SU-DHL-6 (cell line): ENCODE measurements around the gene AKAP6.

Source experiments
- H2AFZ ChIP-seq: fragments of 200-600 bp; sonication (generic); 2 replicates; pipeline ENCODE4 v1.6.1; 2014; ENCODE audit warnings: low read depth, mild to moderate bottlenecking, moderate library complexity, mixed read lengths, antibody characterized with exemption, low read length; ENCODE audit not compliant: severe bottlenecking
- H3F3A ChIP-seq: fragments of 200-600 bp; shearing (Covaris generic); 2 replicates; pipeline ENCODE4 v1.6.0; 2016; ENCODE audit warnings: antibody characterized with exemption, mild to moderate bottlenecking; ENCODE audit not compliant: insufficient read depth
- H3K27ac ChIP-seq: fragments of 200-600 bp; sonication (generic); 2 replicates; pipeline ENCODE4 v1.5.1; 2016; ENCODE audit warnings: low read depth, mild to moderate bottlenecking, low read length, moderate library complexity, mixed read lengths
- H3K27me3 ChIP-seq: fragments of 200-600 bp; sonication (generic), shearing (Covaris generic); 2 replicates; pipeline ENCODE4 v1.6.0; 2014; ENCODE audit warnings: mild to moderate bottlenecking, low read length
- H3K36me3 ChIP-seq: fragments of 200-600 bp; sonication (generic); 2 replicates; pipeline ENCODE4 v1.6.1; 2014; ENCODE audit warnings: mild to moderate bottlenecking, low read length, mixed read lengths
- H3K4me2 ChIP-seq: fragments of 300-600, 200-600 bp; shearing (Covaris generic), sonication (generic); 2 replicates; pipeline ENCODE4 v1.6.0; 2014; ENCODE audit warnings: low read length, low read depth, mild to moderate bottlenecking; ENCODE audit not compliant: poor library complexity, severe bottlenecking
- H3K4me3 ChIP-seq: fragments of 200-600 bp; sonication (generic); 2 replicates; pipeline ENCODE4 v1.5.1; 2014; ENCODE audit warnings: antibody characterized with exemption, low read length, mild to moderate bottlenecking, mixed read lengths; ENCODE audit not compliant: insufficient read depth, poor library complexity, severe bottlenecking
- H3K79me2 ChIP-seq: fragments of 200-600 bp; sonication (generic); 2 replicates; pipeline ENCODE4 v1.6.1; 2014; ENCODE audit warnings: mild to moderate bottlenecking, low read length, moderate library complexity; ENCODE audit not compliant: insufficient read depth
- H3K9ac ChIP-seq: fragments of 200-600 bp; sonication (generic); 2 replicates; pipeline ENCODE4 v1.7.0; 2014; ENCODE audit warnings: mild to moderate bottlenecking, low read length
- H3K9me2 ChIP-seq: fragments of 200-600 bp; sonication (generic); replicated peaks from 2 replicates; pipeline ENCODE4 v1.6.1; 2014; ENCODE audit warnings: low read length; ENCODE audit not compliant: insufficient read depth
- H3K9me3 ChIP-seq: fragments of 200-600 bp; sonication (generic); 2 replicates; pipeline ENCODE4 v1.6.1; 2014; ENCODE audit warnings: low read length, mixed read lengths; ENCODE audit not compliant: insufficient read depth
- H4K20me1 ChIP-seq: fragments of 200-600 bp; sonication (generic); 2 replicates; pipeline ENCODE4 v1.6.1; 2014; ENCODE audit warnings: low read depth, mild to moderate bottlenecking, antibody characterized with exemption, low read length, moderate library complexity, mixed read lengths
- CTCF ChIP-seq: fragments of 200-600 bp; sonication (generic); IDR thresholded peaks from one replicate; pipeline ENCODE4 v1.5.1; 2017; ENCODE audit warnings: antibody characterized with exemption, mild to moderate bottlenecking, low read length, moderate library complexity; ENCODE audit not compliant: insufficient read depth, poor library complexity, severe bottlenecking
- EZH2phosphoT487 ChIP-seq: fragments of 200-600 bp; sonication (generic), shearing (Covaris generic); conservative IDR thresholded peaks from 2 replicates; pipeline ENCODE4 v1.6.1; 2018; ENCODE audit warnings: mild to moderate bottlenecking, antibody characterized with exemption, low read length, moderate library complexity, mixed read lengths

The AKAP6 gene

DNA sequence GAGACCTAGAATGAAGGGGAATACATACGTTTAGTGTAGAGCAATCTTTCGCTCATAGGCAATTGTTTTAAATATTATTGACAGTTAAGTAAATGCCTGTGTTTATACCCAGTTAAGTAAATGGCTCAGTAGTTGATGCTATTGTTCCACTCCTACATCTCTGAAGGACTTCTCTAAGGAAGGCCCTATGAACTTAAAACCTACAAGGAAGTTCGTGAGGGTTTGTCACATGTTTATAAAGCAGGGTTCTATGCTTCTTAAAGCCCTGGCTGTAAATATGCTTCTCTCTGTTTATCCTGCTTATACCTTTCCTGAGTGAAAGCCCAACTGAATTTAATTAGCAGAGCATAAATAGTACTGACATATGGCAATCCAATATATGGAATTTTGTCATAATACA is 327.5 kb downstream of the AKAP6 start:
- Histone ChIP-seq H3F3A (no peaks in the 10 kb centered on the region), H3K9me3 (no peaks in the 10 kb centered on the region; the same call in 1 of the 2 replicates), H3K27me3 (no peaks in the 10 kb centered on the region), H3K4me3 (no peak overlapping the region), H3K27ac (no peak overlapping the region), H3K36me3 (no peaks in the 10 kb centered on the region), H3K9me2 (no peaks in the 10 kb centered on the region), H2AFZ (no peak overlapping the region), H3K4me2 (no peak overlapping the region), H4K20me1 (no peaks in the 10 kb centered on the region), H3K79me2 (no peaks in the 10 kb centered on the region), H3K9ac (no peak overlapping the region)
- no peak for TF ChIP-seq EZH2phosphoT487
- TF ChIP-seq CTCF = no peak

- Histone ChIP-seq H2AFZ (no peak overlapping the region), H3K4me3 (no peak overlapping the region), H3F3A (no peaks in the 10 kb centered on the region), H3K79me2 (no peaks in the 10 kb centered on the region), H3K27me3 (no peaks in the 10 kb centered on the region), H3K9me2 (no peaks in the 10 kb centered on the region), H4K20me1 (no peaks in the 10 kb centered on the region), H3K9ac (no peak overlapping the region), H3K36me3 (no peaks in the 10 kb centered on the region), H3K27ac (no peak overlapping the region), H3K9me3 (no peaks in the 10 kb centered on the region), H3K4me2 (no peak overlapping the region)
- TF ChIP-seq CTCF (no peak), EZH2phosphoT487 (no peak)
Observed at GRCh38 chr14:32657081-32657480, 328.0 kb downstream of the AKAP6 start.

DNA sequence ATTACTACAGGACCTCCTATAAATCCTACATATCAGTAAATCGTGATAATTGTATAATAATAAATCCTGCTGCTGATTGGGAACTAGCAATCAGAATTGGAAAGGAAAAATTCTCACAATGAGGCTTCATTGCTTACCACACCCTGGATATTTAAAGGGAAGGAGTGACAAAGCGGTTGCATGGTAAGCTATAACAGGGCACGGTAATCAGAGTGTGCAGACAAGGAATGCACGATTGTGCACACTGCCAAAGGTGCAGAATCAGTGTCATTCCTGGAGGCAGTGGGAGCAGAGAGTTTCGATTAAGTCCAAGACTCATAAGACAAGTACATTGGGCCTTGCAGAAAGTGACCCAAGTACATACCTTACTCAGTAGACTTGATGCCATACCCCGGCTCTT is 332.1 kb downstream of the AKAP6 start:
- H3K4me3 ChIP-seq = no peak overlapping the region
- H3K27ac ChIP-seq = no peak overlapping the region
- no peaks in the 10 kb centered on the region for H3K79me2 ChIP-seq
- TF ChIP-seq CTCF = no peak
- TF ChIP-seq EZH2phosphoT487 = no peak
- H3K36me3 ChIP-seq = no peaks in the 10 kb centered on the region
- no peaks in the 10 kb centered on the region for H3K9me2 ChIP-seq
- no peaks in the 10 kb centered on the region for H4K20me1 ChIP-seq
- no peaks in the 10 kb centered on the region for H3K27me3 ChIP-seq
- H3K9ac ChIP-seq = no peak overlapping the region
- no peak overlapping the region for H3K4me2 ChIP-seq
- no peaks in the 10 kb centered on the region for H3K9me3 ChIP-seq
- no peak overlapping the region for H2AFZ ChIP-seq
- H3F3A ChIP-seq = no peaks in the 10 kb centered on the region
